GM19238 (cell line): Measurements from ENCODE around the gene ADAMTS6.
"Not testable (repeated sequence)": the region's sequence is repeated elsewhere in the genome, so short reads cannot be mapped to it uniquely, and the experiment has no call there.

Experiments used
- DNase-seq: peaks from one replicate; pipeline ENCODE4 v3.0.0; 2011; ENCODE audit warnings: low spot score; ENCODE audit not compliant: insufficient read length

The ADAMTS6 gene

GRCh38 chr5:65468633-65469032 lies 13.1 kb downstream of the ADAMTS6 start:
- no peak for DNase-seq

- DNase-seq: no peak
Observed at GRCh38 chr5:65462139-65462705, 19.5 kb downstream of the ADAMTS6 start.

GRCh38 chr5:65461490-65461889 lies 20.2 kb downstream of the ADAMTS6 start:
- no peak for DNase-seq

- no peak for DNase-seq
Observed at GRCh38 chr5:65459995-65460394, 21.7 kb downstream of the ADAMTS6 start.

GRCh38 chr5:65455064-65455463 lies 26.7 kb downstream of the ADAMTS6 start:
- no peak for DNase-seq

- DNase-seq: no peak
Observed at GRCh38 chr5:65451436-65451835, 30.3 kb downstream of the ADAMTS6 start.

- DNase-seq: no peak
Observed at GRCh38 chr5:65446682-65447081, 35.0 kb downstream of the ADAMTS6 start.

GRCh38 chr5:65441800-65442199 lies 39.9 kb downstream of the ADAMTS6 start:
- DNase-seq: no peak

GRCh38 chr5:65440456-65440855 lies 41.3 kb downstream of the ADAMTS6 start:
- no peak for DNase-seq

GRCh38 chr5:65434122-65434521 lies 47.6 kb downstream of the ADAMTS6 start:
- no peak for DNase-seq

- DNase-seq: no peak
Observed at GRCh38 chr5:65426656-65427055, 55.1 kb downstream of the ADAMTS6 start.

GRCh38 chr5:65423623-65424022 lies 58.1 kb downstream of the ADAMTS6 start:
- DNase-seq: no peak

- DNase-seq: no peak
Observed at GRCh38 chr5:65418661-65419060, 63.1 kb downstream of the ADAMTS6 start.

GRCh38 chr5:65413822-65414221 lies 67.9 kb downstream of the ADAMTS6 start:
- DNase-seq: no peak

GRCh38 chr5:65412842-65413241 lies 68.9 kb downstream of the ADAMTS6 start:
- DNase-seq: no peak

GRCh38 chr5:65411356-65411755 lies 70.4 kb downstream of the ADAMTS6 start:
- no peak for DNase-seq

GRCh38 chr5:65395526-65396155 lies 86.1 kb downstream of the ADAMTS6 start:
- no peak for DNase-seq

GRCh38 chr5:65394087-65394486 lies 87.6 kb downstream of the ADAMTS6 start:
- DNase-seq: no peak

- no peak for DNase-seq
Observed at GRCh38 chr5:65391591-65391990, 90.1 kb downstream of the ADAMTS6 start.

- no peak for DNase-seq
Observed at GRCh38 chr5:65390208-65390607, 91.5 kb downstream of the ADAMTS6 start.

GRCh38 chr5:65383859-65384258 lies 97.9 kb downstream of the ADAMTS6 start:
- no peak for DNase-seq

- no peak for DNase-seq
Observed at GRCh38 chr5:65382582-65382981, 99.1 kb downstream of the ADAMTS6 start.

- DNase-seq: not testable (repeated sequence)
Observed at GRCh38 chr5:65370505-65370904, 111.2 kb downstream of the ADAMTS6 start.
